Nephron (organoid): ENCODE results near the gene ZFP62.

ENCODE experiments used
- H3K27ac Mint-ChIP-seq, 3 experiments: 2 replicates each; pipeline ENCODE4 v1.8.0; 2020; ENCODE audit warnings: mixed read lengths in 3 of 3, mild to moderate bottlenecking in 2 of 3, moderate library complexity in 1 of 3
- H3K27me3 Mint-ChIP-seq: 2 replicates; pipeline ENCODE4 v1.8.0; 2021; ENCODE audit warnings: low read depth, mild to moderate bottlenecking, moderate library complexity, mixed read lengths
- H3K36me3 Mint-ChIP-seq: 2 replicates; pipeline ENCODE4 v1.8.0; 2020; ENCODE audit warnings: low read depth, mixed read lengths
- H3K4me1 Mint-ChIP-seq: 2 replicates; pipeline ENCODE4 v1.8.0; 2020; ENCODE audit warnings: mixed read lengths
- H3K4me3 Mint-ChIP-seq, 3 experiments: 2 replicates each; pipeline ENCODE4 v1.8.0; 2020; ENCODE audit warnings: mild to moderate bottlenecking in 3 of 3, mixed read lengths in 3 of 3, moderate library complexity in 2 of 3
- H3K9me3 Mint-ChIP-seq: 2 replicates; pipeline ENCODE4 v1.8.0; 2020; ENCODE audit warnings: mixed read lengths
- TF ChIP-seq, protein P1 (sequence below), 3 experiments: fragments of 200-600 bp; sonication (generic); IDR thresholded peaks; one replicate each; pipeline ENCODE4 v1.5.0; 2021; ENCODE audit warnings: antibody characterized with exemption in 3 of 3; ENCODE audit not compliant: unreplicated experiment in 3 of 3

The ZFP62 gene

DNA sequence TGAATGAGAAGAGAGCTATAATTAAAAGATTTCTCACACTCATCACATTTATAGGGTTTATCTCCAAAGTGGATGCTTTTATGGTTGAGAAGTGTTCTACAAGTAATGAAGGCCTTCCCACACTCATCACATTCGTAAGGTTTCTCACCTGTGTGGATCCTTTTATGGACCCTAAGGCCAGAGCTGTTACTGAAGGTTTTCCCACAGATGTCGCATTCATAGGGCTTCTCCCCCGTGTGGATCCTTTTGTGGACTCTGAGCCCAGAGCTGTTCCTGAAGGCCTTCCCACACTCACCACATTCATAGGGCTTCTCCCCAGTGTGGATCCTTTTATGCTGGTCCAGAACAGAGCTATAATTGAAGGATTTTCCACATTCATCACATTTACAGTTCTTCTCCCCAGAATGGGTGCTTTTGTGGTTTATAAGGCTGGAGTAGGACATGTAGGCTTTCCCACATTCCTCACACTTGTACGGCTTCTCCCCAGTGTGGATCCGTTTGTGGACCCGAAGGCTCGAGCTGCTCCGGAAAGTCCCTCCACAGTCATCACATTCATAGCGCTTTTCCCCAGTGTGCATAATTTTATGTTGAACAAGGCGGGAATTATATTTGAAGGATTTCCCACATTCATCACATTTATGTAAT is 10.5 kb downstream of the ZFP62 start:
- Mint-ChIP-seq H3K27me3 (peaks cover 8% of the 10 kb centered on the region), H3K4me3 (no peak overlapping the region), H3K4me1 (no peaks in the 10 kb centered on the region)

DNA sequence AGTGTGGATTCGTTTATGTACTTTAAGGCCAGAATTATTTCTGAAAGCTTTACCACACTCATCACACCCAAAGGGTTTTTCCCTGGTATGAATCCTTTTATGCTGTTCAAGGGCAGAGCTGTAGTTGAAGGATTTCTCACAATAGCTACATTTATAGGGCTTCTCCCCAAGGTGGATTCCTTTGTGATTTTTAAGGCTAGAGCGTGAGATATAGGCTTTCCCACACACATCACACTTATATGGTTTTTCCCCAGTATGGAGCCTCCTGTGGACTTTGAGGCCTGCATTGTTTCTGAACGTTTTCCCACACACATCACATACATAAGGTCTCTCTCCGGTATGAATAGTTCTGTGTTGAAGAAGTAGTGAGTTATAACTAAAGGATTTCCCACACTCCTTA is 11.2 kb downstream of the ZFP62 start:
- Mint-ChIP-seq H3K27me3 (peaks cover 8% of the 10 kb centered on the region), H3K4me1 (no peaks in the 10 kb centered on the region), H3K27ac (no peak overlapping the region), H3K4me3 (no peak overlapping the region), H3K9me3 (peaks cover 87% of the 10 kb centered on the region), H3K36me3 (peaks cover 96% of the 10 kb centered on the region)
- TF ChIP-seq, protein P1, sequence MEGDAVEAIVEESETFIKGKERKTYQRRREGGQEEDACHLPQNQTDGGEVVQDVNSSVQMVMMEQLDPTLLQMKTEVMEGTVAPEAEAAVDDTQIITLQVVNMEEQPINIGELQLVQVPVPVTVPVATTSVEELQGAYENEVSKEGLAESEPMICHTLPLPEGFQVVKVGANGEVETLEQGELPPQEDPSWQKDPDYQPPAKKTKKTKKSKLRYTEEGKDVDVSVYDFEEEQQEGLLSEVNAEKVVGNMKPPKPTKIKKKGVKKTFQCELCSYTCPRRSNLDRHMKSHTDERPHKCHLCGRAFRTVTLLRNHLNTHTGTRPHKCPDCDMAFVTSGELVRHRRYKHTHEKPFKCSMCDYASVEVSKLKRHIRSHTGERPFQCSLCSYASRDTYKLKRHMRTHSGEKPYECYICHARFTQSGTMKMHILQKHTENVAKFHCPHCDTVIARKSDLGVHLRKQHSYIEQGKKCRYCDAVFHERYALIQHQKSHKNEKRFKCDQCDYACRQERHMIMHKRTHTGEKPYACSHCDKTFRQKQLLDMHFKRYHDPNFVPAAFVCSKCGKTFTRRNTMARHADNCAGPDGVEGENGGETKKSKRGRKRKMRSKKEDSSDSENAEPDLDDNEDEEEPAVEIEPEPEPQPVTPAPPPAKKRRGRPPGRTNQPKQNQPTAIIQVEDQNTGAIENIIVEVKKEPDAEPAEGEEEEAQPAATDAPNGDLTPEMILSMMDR (IDR thresholded peaks at IDR 0.05; ENCODE audit: unreplicated experiment in 3 of 3), result no peak

More for the DNA sequence above, 10.5 kb downstream of the ZFP62 start:
- Mint-ChIP-seq H3K27ac (no peak overlapping the region), H3K36me3 (peaks cover 100% of the 10 kb centered on the region), H3K9me3 (peaks cover 89% of the 10 kb centered on the region)
- TF ChIP-seq, protein P1 (IDR thresholded peaks at IDR 0.05; ENCODE audit: unreplicated experiment in 3 of 3), result no peak

DNA sequence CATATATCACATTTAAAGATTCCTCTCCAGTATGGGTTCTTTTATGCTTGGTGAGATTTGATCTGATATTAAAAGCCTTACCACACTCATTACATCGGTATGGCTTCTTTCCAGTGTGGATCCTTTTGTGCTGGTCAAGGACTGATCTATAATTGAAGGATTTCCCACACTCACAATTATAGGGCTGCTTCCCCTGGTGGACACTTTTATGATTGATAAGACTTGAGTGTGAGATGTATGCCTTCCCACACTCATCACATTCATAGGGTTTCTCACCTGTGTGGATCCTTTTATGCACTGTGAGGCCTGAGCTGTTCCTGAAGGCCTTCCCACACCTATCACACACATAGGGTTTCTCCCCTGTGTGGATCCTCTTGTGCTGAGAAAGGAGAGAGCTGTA is 12.2 kb downstream of the ZFP62 start:
- Mint-ChIP-seq H3K27me3 (peaks cover 8% of the 10 kb centered on the region), H3K27ac (no peak overlapping the region), H3K4me1 (no peaks in the 10 kb centered on the region), H3K9me3 (peaks cover 83% of the 10 kb centered on the region), H3K36me3 (peaks cover 92% of the 10 kb centered on the region), H3K4me3 (no peak overlapping the region)
- TF ChIP-seq, protein P1 (IDR thresholded peaks at IDR 0.05; ENCODE audit: unreplicated experiment in 3 of 3), result no peak

DNA sequence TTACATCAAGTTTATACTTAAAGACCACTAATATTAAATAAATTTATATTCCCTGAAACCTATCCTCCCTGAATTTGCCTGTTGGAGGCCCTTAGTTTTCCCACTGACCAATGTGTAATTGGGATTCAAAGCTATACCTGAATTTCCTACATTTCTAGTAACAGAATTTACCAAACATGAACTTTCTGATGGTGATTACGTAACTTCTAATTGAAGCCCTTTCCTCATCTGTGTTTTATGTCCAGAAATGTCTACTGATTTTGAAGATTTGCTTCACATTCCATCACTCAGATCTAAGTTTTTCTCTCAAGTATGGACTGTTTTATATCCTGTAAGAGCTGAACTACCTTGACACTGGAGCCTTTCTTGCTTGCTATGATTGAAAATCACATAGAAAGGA is 12.8 kb downstream of the ZFP62 start:
- TF ChIP-seq, protein P1 (IDR thresholded peaks at IDR 0.05; ENCODE audit: unreplicated experiment in 3 of 3), result no peak
- Mint-ChIP-seq H3K27ac (no peak overlapping the region), H3K36me3 (peaks cover 90% of the 10 kb centered on the region), H3K4me3 (no peak overlapping the region), H3K4me1 (no peaks in the 10 kb centered on the region), H3K9me3 (peaks cover 83% of the 10 kb centered on the region), H3K27me3 (peaks cover 8% of the 10 kb centered on the region)

DNA sequence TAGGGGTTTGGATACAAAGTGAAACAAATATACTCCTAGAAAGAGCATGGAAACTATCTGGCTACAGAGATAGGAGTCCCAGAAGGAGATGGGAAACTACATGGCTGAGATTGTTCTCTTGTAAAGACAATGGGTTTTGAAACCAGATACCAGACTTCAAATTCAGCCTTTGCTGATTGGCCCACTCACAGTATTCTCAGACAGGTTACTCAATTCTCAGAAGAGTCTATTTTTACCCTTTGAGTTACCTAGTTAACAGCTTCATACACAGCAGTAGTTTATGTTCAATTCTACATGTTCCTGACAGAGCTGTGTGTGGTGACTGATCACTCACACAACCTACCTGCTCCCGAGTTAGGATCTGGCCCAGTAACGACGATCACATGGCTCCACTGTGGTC is 14.1 kb downstream of the ZFP62 start:
- H3K27me3 Mint-ChIP-seq, result peaks cover 8% of the 10 kb centered on the region
- H3K4me3 Mint-ChIP-seq, result no peak overlapping the region
- no peak overlapping the region for H3K27ac Mint-ChIP-seq
- no peaks in the 10 kb centered on the region for H3K4me1 Mint-ChIP-seq
- H3K9me3 Mint-ChIP-seq, result peaks cover 73% of the 10 kb centered on the region
- peaks cover 85% of the 10 kb centered on the region for H3K36me3 Mint-ChIP-seq
- TF ChIP-seq, protein P1 (IDR thresholded peaks at IDR 0.05; ENCODE audit: unreplicated experiment in 3 of 3), result no peak

DNA sequence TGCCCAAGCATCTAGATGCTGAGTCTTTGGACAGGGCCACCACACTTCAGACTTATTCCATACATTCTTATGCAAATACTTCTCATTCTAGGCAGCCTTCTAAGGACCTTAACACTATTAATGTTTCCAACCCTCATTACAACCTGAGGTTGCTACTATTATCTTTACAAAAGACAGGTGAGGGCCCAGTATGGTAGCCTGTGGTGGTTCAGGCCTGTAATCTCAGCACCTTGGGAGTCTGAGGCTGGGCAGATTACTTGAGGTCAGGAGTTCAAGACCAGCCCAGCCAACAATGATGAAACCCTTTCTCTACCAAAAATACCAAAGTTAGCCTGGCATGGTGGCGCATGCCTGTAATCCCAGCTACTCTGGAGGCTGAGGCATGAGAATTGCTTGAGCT is 16.2 kb downstream of the ZFP62 start:
- H3K27ac Mint-ChIP-seq, result no peak overlapping the region
- TF ChIP-seq, protein P1 (IDR thresholded peaks at IDR 0.05; ENCODE audit: unreplicated experiment in 3 of 3), result no peak
- H3K36me3 Mint-ChIP-seq, result peaks cover 71% of the 10 kb centered on the region
- no peak overlapping the region for H3K4me3 Mint-ChIP-seq
- H3K27me3 Mint-ChIP-seq, result peaks cover 4% of the 10 kb centered on the region
- H3K9me3 Mint-ChIP-seq, result peaks cover 59% of the 10 kb centered on the region
- no peaks in the 10 kb centered on the region for H3K4me1 Mint-ChIP-seq
